GM23338 (cell line): ENCODE measurements around the gene FOXM1. TPM values are rescaled to one million over a fixed set of nuclear protein-coding genes. Genes with fewer than 3 reads are reported as not detected.
A peak's percentile ranks its signal among the peaks of the same experiment; 100 is the strongest.

Experiments used
- ATAC-seq: fragments of 200-7000 bp; cut with Tn5 transposase; 3 replicates; pipeline ENCODE4 v1.9.1; 2020
- DNase-seq: peaks from one replicate; pipeline ENCODE4 v3.0.0-alpha.2; 2015; ENCODE audit warnings: low spot score
- H2AFZ ChIP-seq: fragments of 200-600 bp; sonication (generic); 2 replicates; pipeline ENCODE4 v1.8.0; 2016; ENCODE audit warnings: antibody characterized with exemption, mild to moderate bottlenecking, moderate library complexity
- H3F3A ChIP-seq: fragments of 200-600 bp; sonication (generic); replicated peaks from 2 replicates; pipeline ENCODE4 v1.8.0; 2017; ENCODE audit warnings: antibody characterized with exemption, mixed run types, low read depth
- H3K27ac ChIP-seq: fragments of 200-600 bp; sonication (generic); 2 replicates; pipeline ENCODE4 v1.6.1; 2016; ENCODE audit warnings: low read depth
- H3K27me3 ChIP-seq: fragments of 200-600 bp; sonication (generic); 2 replicates; pipeline ENCODE4 v1.8.0; 2016; ENCODE audit warnings: mild to moderate bottlenecking, mixed run types, moderate library complexity; ENCODE audit not compliant: insufficient read depth
- H3K36me3 ChIP-seq: fragments of 200-600 bp; sonication (generic); 2 replicates; pipeline ENCODE4 v1.8.0; 2016; ENCODE audit warnings: mild to moderate bottlenecking; ENCODE audit not compliant: insufficient read depth
- H3K4me1 ChIP-seq: fragments of 200-600 bp; sonication (generic); 2 replicates; pipeline ENCODE4 v1.8.0; 2016; ENCODE audit warnings: mild to moderate bottlenecking, moderate library complexity; ENCODE audit not compliant: insufficient read depth
- H3K4me2 ChIP-seq: fragments of 200-600 bp; sonication (generic); 2 replicates; pipeline ENCODE4 v1.7.1; 2017; ENCODE audit warnings: mixed run types
- H3K4me3 ChIP-seq: fragments of 200-600 bp; sonication (generic); 2 replicates; pipeline ENCODE4 v1.6.1; 2016; ENCODE audit warnings: mixed run types
- H3K79me2 ChIP-seq: fragments of 200-600 bp; sonication (generic); replicated peaks from 2 replicates; pipeline ENCODE4 v1.8.0; 2017; ENCODE audit warnings: mild to moderate bottlenecking; ENCODE audit not compliant: insufficient read depth
- H3K9me2 ChIP-seq: fragments of 200-600 bp; sonication (generic); 2 replicates; pipeline ENCODE4 v1.8.0; 2017; ENCODE audit not compliant: insufficient read depth
- H4K20me1 ChIP-seq: fragments of 200-600 bp; sonication (generic); replicated peaks from 2 replicates; pipeline ENCODE4 v1.8.0; 2017; ENCODE audit warnings: mild to moderate bottlenecking; ENCODE audit not compliant: insufficient read depth
- H3K27ac Mint-ChIP-seq: 2 replicates; pipeline ENCODE4 v1.8.0; 2020; ENCODE audit warnings: inconsistent platforms, mild to moderate bottlenecking, moderate library complexity, mixed read lengths
- H3K27me3 Mint-ChIP-seq: 3 replicates; pipeline ENCODE4 v1.8.0; 2022; ENCODE audit warnings: low read depth, mild to moderate bottlenecking, moderate library complexity, mixed read lengths, inconsistent platforms; ENCODE audit not compliant: insufficient read depth, poor library complexity
- H3K36me3 Mint-ChIP-seq: 3 replicates; pipeline ENCODE4 v1.8.0; 2021; ENCODE audit warnings: low read depth, mild to moderate bottlenecking, inconsistent platforms, moderate library complexity, mixed read lengths
- H3K4me1 Mint-ChIP-seq: 3 replicates; pipeline ENCODE4 v1.8.0; 2020; ENCODE audit warnings: mild to moderate bottlenecking, inconsistent platforms, mixed read lengths
- H3K4me3 Mint-ChIP-seq: 3 replicates; pipeline ENCODE4 v1.8.0; 2021; ENCODE audit warnings: moderate library complexity, mild to moderate bottlenecking, inconsistent platforms, mixed read lengths
- H3K9me3 Mint-ChIP-seq: 3 replicates; pipeline ENCODE4 v1.8.0; 2020; ENCODE audit warnings: moderate library complexity, mild to moderate bottlenecking, inconsistent platforms, mixed read lengths
- CTCF ChIP-seq, 2 experiments: fragments of 200-600 bp in 1 of 2; sonication (generic) in 1 of 2; conservative IDR thresholded peaks; 2 replicates each; pipeline versions ENCODE4 v1.5.1 to v1.6.1; 2016 to 2017; ENCODE audit warnings: antibody characterized with exemption in 2 of 2, low read depth in 2 of 2, mild to moderate bottlenecking in 2 of 2, moderate library complexity in 1 of 2
- POLR2AphosphoS5 ChIP-seq: IDR thresholded peaks from 2 replicates; pipeline ENCODE4 v1.6.1; 2016; ENCODE audit warnings: antibody characterized with exemption, low read depth
- ZNF462 ChIP-seq: fragments of 250-450 bp; sonication (Bioruptor Pico); IDR thresholded peaks from 2 replicates; pipeline ENCODE4 v1.5.0; 2020; ENCODE audit warnings: mild to moderate bottlenecking, moderate library complexity
- polyA plus RNA-seq: library from polyadenylated mRNA; unstranded; fragments of >200 nt; fragmentation: Nextera tagmentation; extraction: Ambion mirVana; gene quantifications from 2 replicates; pipeline ENCODE4 v1.2.1, GENCODE V29; 2016
- total RNA-seq: library from RNA; depleted of rRNA; stranded (reverse); fragments of >200 nt; shearing (Covaris generic); gene quantifications from 2 replicates; pipeline ENCODE4 v1.2.3, GENCODE V29; 2014

The FOXM1 gene
- total and polyA plus RNA-seq, 2 experiments from 2014 or later = 31.0 to 98.1 TPM

- Mint-ChIP-seq H3K4me1 (peaks cover 25% of the 10 kb centered on the region), H3K9me3 (no peaks in the 10 kb centered on the region), H3K27me3 (peaks cover 8% of the 10 kb centered on the region), H3K27ac (peak overlapping the region; percentile 78), H3K4me3 (peak overlapping the region; percentile 93), H3K36me3 (peaks cover 44% of the 10 kb centered on the region)
- H3F3A ChIP-seq = peaks cover 38% of the 10 kb centered on the region
- H3K27me3 ChIP-seq = no peaks in the 10 kb centered on the region
- peaks cover 22% of the 10 kb centered on the region for H4K20me1 ChIP-seq
- H3K79me2 ChIP-seq = peaks cover 95% of the 10 kb centered on the region
- no peaks in the 10 kb centered on the region for H3K9me2 ChIP-seq
- TF ChIP-seq ZNF462 (CRISPR knock-in tag) = no peak
- TF ChIP-seq POLR2AphosphoS5 = peak; percentile 16; the same call in 1 of the 2 replicates
- TF ChIP-seq CTCF (conservative IDR thresholded peaks at IDR 0.05; ENCODE audit: low read depth in 2 of 2) = 0 out of 4 replicates have a peak, but pooled peaks have one; percentile 9 to 11
- peaks cover 25% of the 10 kb centered on the region for H3K4me1 ChIP-seq
- H3K4me2 ChIP-seq = peak overlapping the region; percentile 97
- DNase-seq (no peak), ATAC-seq (peak; percentile 6; the same call in 2 of the 3 replicates)
- H2AFZ ChIP-seq = no peak overlapping the region
- H3K27ac ChIP-seq = peak overlapping the region; percentile 92
- peak overlapping the region; percentile 100 for H3K4me3 ChIP-seq
- peaks cover 17% of the 10 kb centered on the region for H3K36me3 ChIP-seq
Observed at GRCh38 chr12:2877953-2878732, 1.2 kb upstream of the FOXM1 start.
